Mesothelial cell of epicardium (in vitro differentiated cells): ENCODE results near the gene AGTRAP. TPM values are rescaled to one million over a fixed set of nuclear protein-coding genes. Genes with fewer than 3 reads are reported as not detected.

Experiments used
- DNase-seq, 2 experiments: peaks; one replicate each; pipeline ENCODE4 v3.0.0; 2021; ENCODE audit warnings: low spot score in 2 of 2; ENCODE audit not compliant: unreplicated experiment in 2 of 2
- H3K27ac Mint-ChIP-seq: 2 replicates; pipeline ENCODE4 v1.8.0; 2021; ENCODE audit warnings: mixed read lengths
- H3K27me3 Mint-ChIP-seq: 2 replicates; pipeline ENCODE4 v1.8.0; 2021; ENCODE audit warnings: low read depth, mixed read lengths
- H3K36me3 Mint-ChIP-seq: 2 replicates; pipeline ENCODE4 v1.8.0; 2021; ENCODE audit warnings: mixed read lengths
- H3K4me1 Mint-ChIP-seq: 2 replicates; pipeline ENCODE4 v1.8.0; 2021; ENCODE audit warnings: mixed read lengths
- H3K4me3 Mint-ChIP-seq: 2 replicates; pipeline ENCODE4 v1.8.0; 2021; ENCODE audit warnings: mild to moderate bottlenecking, moderate library complexity, mixed read lengths
- H3K9me3 Mint-ChIP-seq: 2 replicates; pipeline ENCODE4 v1.8.0; 2021; ENCODE audit warnings: mixed read lengths
- total RNA-seq: library from RNA; stranded (reverse); gene quantifications from 3 replicates; pipeline ENCODE4 v1.2.1, GENCODE V29; 2021
- TF ChIP-seq, protein P1 (sequence below): fragments of 200-600 bp; sonication (generic); IDR thresholded peaks from one replicate; pipeline ENCODE4 v1.5.0; 2021; ENCODE audit warnings: antibody characterized with exemption; ENCODE audit not compliant: unreplicated experiment

The AGTRAP gene
- total RNA-seq, 1 donor from 2014 or later, result 29.0 TPM

DNA sequence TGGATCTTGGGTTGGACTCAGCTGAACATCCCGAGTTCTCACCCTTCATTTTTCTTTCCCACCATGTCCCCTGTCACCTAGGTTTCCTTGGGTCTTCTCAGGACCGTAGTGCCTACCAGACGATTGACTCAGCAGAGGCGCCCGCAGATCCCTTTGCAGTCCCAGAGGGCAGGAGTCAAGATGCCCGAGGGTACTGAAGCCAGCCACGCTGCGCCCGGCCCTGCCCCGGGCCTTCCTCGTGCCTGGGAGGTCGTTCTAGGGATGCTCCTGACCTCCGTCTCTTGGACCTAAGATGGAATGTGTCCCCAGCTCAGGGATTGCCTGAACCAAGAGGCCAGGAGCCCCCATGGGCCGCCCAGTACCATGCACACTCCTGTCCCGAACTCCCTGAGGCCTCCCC, 14.1 kb downstream of the AGTRAP start:
- Mint-ChIP-seq H3K27me3 (no peaks in the 10 kb centered on the region), H3K9me3 (no peaks in the 10 kb centered on the region), H3K4me3 (no peak overlapping the region), H3K4me1 (peaks cover 6% of the 10 kb centered on the region), H3K36me3 (peaks cover 6% of the 10 kb centered on the region), H3K27ac (no peak overlapping the region)
- DNase-seq, result no peak
- TF ChIP-seq, protein P1, sequence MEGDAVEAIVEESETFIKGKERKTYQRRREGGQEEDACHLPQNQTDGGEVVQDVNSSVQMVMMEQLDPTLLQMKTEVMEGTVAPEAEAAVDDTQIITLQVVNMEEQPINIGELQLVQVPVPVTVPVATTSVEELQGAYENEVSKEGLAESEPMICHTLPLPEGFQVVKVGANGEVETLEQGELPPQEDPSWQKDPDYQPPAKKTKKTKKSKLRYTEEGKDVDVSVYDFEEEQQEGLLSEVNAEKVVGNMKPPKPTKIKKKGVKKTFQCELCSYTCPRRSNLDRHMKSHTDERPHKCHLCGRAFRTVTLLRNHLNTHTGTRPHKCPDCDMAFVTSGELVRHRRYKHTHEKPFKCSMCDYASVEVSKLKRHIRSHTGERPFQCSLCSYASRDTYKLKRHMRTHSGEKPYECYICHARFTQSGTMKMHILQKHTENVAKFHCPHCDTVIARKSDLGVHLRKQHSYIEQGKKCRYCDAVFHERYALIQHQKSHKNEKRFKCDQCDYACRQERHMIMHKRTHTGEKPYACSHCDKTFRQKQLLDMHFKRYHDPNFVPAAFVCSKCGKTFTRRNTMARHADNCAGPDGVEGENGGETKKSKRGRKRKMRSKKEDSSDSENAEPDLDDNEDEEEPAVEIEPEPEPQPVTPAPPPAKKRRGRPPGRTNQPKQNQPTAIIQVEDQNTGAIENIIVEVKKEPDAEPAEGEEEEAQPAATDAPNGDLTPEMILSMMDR, result no peak

DNA sequence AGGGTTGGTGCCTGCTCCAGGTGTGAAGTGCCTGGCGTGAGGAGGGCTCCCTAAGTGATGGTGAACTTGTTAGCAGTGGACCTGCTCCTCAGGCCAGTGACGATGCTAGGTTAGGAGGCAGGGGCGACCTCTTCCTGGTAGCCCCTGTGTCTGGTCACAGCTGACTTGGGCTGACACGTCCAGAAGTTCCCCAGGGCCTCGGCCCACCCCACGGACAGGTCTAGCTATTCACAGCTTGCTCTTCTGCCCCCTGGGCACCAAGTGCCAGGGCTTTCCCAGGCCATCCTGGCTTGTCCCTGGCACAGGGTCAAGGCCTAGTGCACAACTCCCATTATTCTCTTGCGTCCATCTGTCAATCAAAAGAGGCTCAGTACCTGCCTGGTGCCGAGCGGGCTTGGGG, 15.2 kb downstream of the AGTRAP start:
- Mint-ChIP-seq H3K27ac (no peak overlapping the region), H3K27me3 (no peaks in the 10 kb centered on the region), H3K4me3 (no peak overlapping the region), H3K4me1 (peaks cover 6% of the 10 kb centered on the region), H3K9me3 (peaks cover 2% of the 10 kb centered on the region), H3K36me3 (peaks cover 3% of the 10 kb centered on the region)
- no peak for DNase-seq
- TF ChIP-seq, protein P1, result no peak

DNA sequence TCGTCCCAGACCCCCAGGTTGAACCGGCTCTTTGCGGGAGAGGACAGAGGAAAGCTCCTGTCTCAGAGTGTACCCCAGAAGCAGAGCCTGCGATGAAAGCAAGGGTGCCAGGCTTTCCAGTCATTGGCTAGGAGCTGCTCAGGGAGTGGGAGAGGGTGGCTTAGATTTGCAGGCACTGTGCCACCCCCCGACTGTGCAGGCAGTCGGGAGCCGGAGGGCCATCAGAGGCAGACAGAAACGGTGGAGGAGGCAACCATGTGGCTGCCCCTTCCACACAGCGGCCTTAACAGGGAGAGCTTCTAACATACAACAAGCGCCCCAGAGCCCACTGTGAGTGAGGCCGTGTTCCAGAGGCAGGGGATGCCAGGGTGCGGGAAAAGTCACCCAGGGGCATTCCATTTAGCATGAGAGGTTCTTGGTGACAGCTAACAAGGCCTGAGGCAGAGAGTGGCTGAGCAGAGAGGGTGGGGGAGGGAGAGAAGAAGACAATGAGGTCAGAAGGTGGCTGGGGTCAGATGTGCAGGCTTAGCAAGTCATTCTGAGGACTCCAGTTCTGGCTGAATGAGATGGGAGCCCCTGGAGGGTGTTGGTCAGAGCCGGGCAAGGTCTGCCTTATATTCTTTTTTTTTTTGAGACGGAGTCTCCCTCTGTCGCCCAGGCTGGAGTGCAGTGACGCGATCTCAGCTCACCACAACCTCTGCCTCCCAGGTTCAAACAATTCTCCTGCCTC, 16.6 kb downstream of the AGTRAP start:
- TF ChIP-seq, protein P1, result no peak
- H3K9me3 Mint-ChIP-seq, result peaks cover 13% of the 10 kb centered on the region
- peaks cover 4% of the 10 kb centered on the region for H3K36me3 Mint-ChIP-seq
- no peak overlapping the region for H3K4me3 Mint-ChIP-seq
- H3K27me3 Mint-ChIP-seq, result peaks cover 1% of the 10 kb centered on the region
- peaks cover 6% of the 10 kb centered on the region for H3K4me1 Mint-ChIP-seq
- no peak overlapping the region for H3K27ac Mint-ChIP-seq
- DNase-seq, result no peak

DNA sequence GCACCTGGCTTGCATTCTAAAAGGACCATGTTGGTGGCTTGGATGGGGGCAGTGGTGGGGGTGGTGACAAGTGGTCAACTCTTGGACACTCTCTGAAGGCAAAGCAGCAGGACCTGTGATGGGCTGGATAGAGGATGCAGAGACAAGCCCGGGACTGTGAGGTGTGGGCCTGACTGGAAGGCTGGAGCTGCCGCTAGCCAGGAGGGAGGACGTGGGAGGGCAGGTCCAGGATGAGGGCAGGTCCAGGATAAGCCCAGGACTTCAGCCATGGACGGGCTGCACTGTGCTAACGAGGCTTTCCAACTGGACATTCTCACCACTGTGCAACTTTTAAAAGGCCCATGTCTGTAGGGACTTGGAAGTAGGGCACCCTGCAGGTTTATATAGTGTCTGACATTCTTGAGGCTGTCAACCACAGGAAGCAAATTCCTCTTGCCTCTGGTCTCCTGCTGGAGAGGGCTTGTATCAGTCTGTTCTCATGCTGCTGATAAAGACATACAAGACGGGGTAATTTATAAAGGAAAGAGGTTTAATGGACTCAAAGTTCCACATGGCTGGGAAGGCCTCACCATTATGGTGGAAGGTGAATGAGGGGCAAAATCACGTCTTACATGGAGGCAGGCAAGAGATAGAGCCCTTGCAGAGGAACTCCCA, 17.7 kb downstream of the AGTRAP start:
- TF ChIP-seq, protein P1, result no peak
- Mint-ChIP-seq H3K9me3 (peaks cover 13% of the 10 kb centered on the region), H3K27ac (no peak overlapping the region), H3K36me3 (peaks cover 4% of the 10 kb centered on the region), H3K27me3 (peaks cover 3% of the 10 kb centered on the region), H3K4me1 (peaks cover 6% of the 10 kb centered on the region), H3K4me3 (no peak overlapping the region)
- DNase-seq, result no peak

DNA sequence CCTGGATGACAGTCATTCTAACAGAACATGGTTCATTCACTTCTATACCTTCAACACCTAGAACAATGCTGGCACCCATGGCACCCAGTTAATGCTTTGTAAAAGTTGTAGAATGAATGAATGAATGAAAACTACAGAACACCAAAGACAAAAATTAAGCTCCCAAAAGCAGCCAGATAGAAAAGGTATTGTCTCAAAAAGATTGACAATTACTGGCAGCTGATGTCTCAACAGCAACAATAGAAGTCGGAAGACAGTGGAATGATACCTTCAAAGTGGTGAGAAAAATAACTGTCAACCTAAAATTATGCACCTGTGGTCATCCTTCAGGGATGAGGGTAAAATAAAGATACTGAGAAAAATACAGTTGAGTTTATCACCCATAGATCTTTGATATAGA, 21.1 kb downstream of the AGTRAP start:
- peaks cover 24% of the 10 kb centered on the region for H3K27me3 Mint-ChIP-seq
- peaks cover 13% of the 10 kb centered on the region for H3K9me3 Mint-ChIP-seq
- H3K36me3 Mint-ChIP-seq, result peaks cover 4% of the 10 kb centered on the region

More for the DNA sequence above, 21.1 kb downstream of the AGTRAP start:
- Mint-ChIP-seq H3K27ac (no peak overlapping the region), H3K4me3 (no peak overlapping the region), H3K4me1 (peaks cover 6% of the 10 kb centered on the region)
- TF ChIP-seq, protein P1, result no peak
- DNase-seq, result no peak
